Endothelial cell of umbilical vein (primary cell): Measurements from ENCODE around the gene BMPR1B. TPM values are rescaled to one million over a fixed set of nuclear protein-coding genes. Genes with fewer than 3 reads are reported as not detected.

ENCODE experiments used
- Bru-seq: library from RNA; stranded (reverse); fragments of 400-500 nt; gene quantifications from one replicate; lab custom pipeline; 2021; lab: Mats Ljungman, UMichigan
- BruChase-seq, 2 experiments: library from RNA; stranded (reverse); fragments of 400-500 nt; gene quantifications; one replicate each; lab custom pipeline; 2021; lab: Mats Ljungman, UMichigan
- BruUV-seq: library from RNA; stranded (reverse); fragments of 400-500 nt; replicated peaks from 2 replicates; lab custom pipeline; 2021; lab: Mats Ljungman, UMichigan
- CTCF ChIA-PET: fragments of 300-600, 350-600 bp; sonication (Branson Sonifier 250); formaldehyde crosslinking; loops from one replicate; lab custom pipeline; 2021; ENCODE audit warnings: antibody characterized with exemption, inconsistent platforms; lab: Charles Lee
- POLR2A ChIA-PET: fragments of 300-600, 350-600 bp; sonication (Branson Sonifier 250); formaldehyde crosslinking; loops from one replicate; lab custom pipeline; 2021; ENCODE audit warnings: antibody characterized with exemption, inconsistent platforms; lab: Charles Lee
- DNase-seq: peaks from one replicate; pipeline ENCODE4 v3.0.0-alpha.2; 2011; ENCODE audit warnings: low read depth, low spot score
- FAIRE-seq: peaks from 2 replicates; lab custom pipeline; 2011; peaks lifted over from hg19 to GRCh38; lab: Jason Lieb, UNC
- H2AFZ ChIP-seq: 2 replicates; pipeline ENCODE4 v1.6.0; 2012; ENCODE audit warnings: low read depth, low read length, control low read depth, inconsistent platforms
- H3K27ac ChIP-seq: 2 replicates; pipeline ENCODE4 v1.5.1; 2011; ENCODE audit warnings: low read depth, mild to moderate bottlenecking, control low read depth, low read length, moderate library complexity; ENCODE audit not compliant: insufficient read depth
- H3K27me3 ChIP-seq, 2 experiments: 2 replicates each; pipeline versions ENCODE4 v1.6.0 to v1.6.1; 2011; ENCODE audit warnings: low read length in 2 of 2, mixed read lengths in 1 of 2; ENCODE audit not compliant: control insufficient read depth in 2 of 2, insufficient read depth in 2 of 2
- H3K36me3 ChIP-seq, 2 experiments: 2 replicates in 1 of 2; 3 replicates in 1 of 2; pipeline ENCODE4 v1.5.1; 2011; ENCODE audit warnings: low read length in 2 of 2, mild to moderate bottlenecking in 1 of 2, moderate library complexity in 1 of 2; ENCODE audit not compliant: control insufficient read depth in 2 of 2, insufficient read depth in 2 of 2; ENCODE audit errors: extremely low read depth in 1 of 2
- H3K4me1 ChIP-seq: 3 replicates; pipeline ENCODE4 v1.5.1; 2011; ENCODE audit warnings: mild to moderate bottlenecking, low read length; ENCODE audit not compliant: control insufficient read depth, insufficient read depth; ENCODE audit errors: extremely low read depth
- H3K4me2 ChIP-seq: 2 replicates; pipeline ENCODE4 v1.6.1; 2011; ENCODE audit warnings: low read length, control low read depth, mixed read lengths; ENCODE audit not compliant: insufficient read depth
- H3K4me3 ChIP-seq, 3 experiments: fragments of 200-600 bp in 1 of 3; sonication (generic), shearing (Covaris generic) in 1 of 3; replicated peaks in 1 of 3; 2 replicates each; pipeline ENCODE4 v1.5.1; 2011 to 2016; ENCODE audit warnings: control low read depth in 3 of 3, low read length in 3 of 3, mild to moderate bottlenecking in 2 of 3, inconsistent platforms in 1 of 3, low read depth in 1 of 3, moderate library complexity in 1 of 3; ENCODE audit not compliant: insufficient read depth in 1 of 3
- H3K79me2 ChIP-seq: 2 replicates; pipeline ENCODE4 v1.6.0; 2012; ENCODE audit warnings: low read length, inconsistent platforms; ENCODE audit not compliant: control insufficient read depth, insufficient read depth
- H3K9ac ChIP-seq: replicated peaks from 2 replicates; pipeline ENCODE3; 2011; ENCODE audit warnings: low read length, control low read depth; ENCODE audit not compliant: insufficient read depth; ENCODE audit errors: extremely low read depth
- H3K9me1 ChIP-seq: replicated peaks from 3 replicates; pipeline ENCODE4 v1.6.0; 2011; ENCODE audit warnings: mild to moderate bottlenecking, low read length; ENCODE audit not compliant: control insufficient read depth, insufficient read depth; ENCODE audit errors: extremely low read depth
- H3K9me3 ChIP-seq: replicated peaks from 2 replicates; pipeline ENCODE4 v1.5.1; 2012; ENCODE audit warnings: low read length, inconsistent platforms; ENCODE audit not compliant: control insufficient read depth, insufficient read depth
- H4K20me1 ChIP-seq: replicated peaks from 2 replicates; pipeline ENCODE3; 2011; ENCODE audit warnings: mild to moderate bottlenecking, low read length; ENCODE audit not compliant: control insufficient read depth, insufficient read depth; ENCODE audit errors: extremely low read depth
- FOS ChIP-seq: IDR thresholded peaks from 2 replicates; pipeline ENCODE4 v1.6.1; 2011; ENCODE audit warnings: mild to moderate bottlenecking, low read length, moderate library complexity, borderline replicate concordance; ENCODE audit not compliant: insufficient read depth
- GATA2 ChIP-seq: IDR thresholded peaks from 2 replicates; pipeline ENCODE4 v1.7.0; 2011; ENCODE audit warnings: low read depth, mild to moderate bottlenecking, moderate library complexity, mixed read lengths, low read length; ENCODE audit not compliant: insufficient read length, insufficient read depth
- JUN ChIP-seq: IDR thresholded peaks from 2 replicates; pipeline ENCODE4 v1.6.1; 2011; ENCODE audit warnings: borderline replicate concordance, low read depth; ENCODE audit not compliant: insufficient read length, insufficient read depth
- MYC ChIP-seq: IDR thresholded peaks from one replicate; pipeline ENCODE4 v1.6.1; 2011; ENCODE audit warnings: mild to moderate bottlenecking, low read depth, low read length
- POLR2AphosphoS5 ChIP-seq: IDR thresholded peaks from 2 replicates; pipeline ENCODE4 v1.6.1; 2012; ENCODE audit warnings: low read depth, mild to moderate bottlenecking, control low read depth, low read length, moderate library complexity; ENCODE audit not compliant: insufficient read depth
- dilution Hi-C: fragments of 300-500 bp; cut with MboI; formaldehyde crosslinking; loops from one replicate; pipeline ENCODE4 v1.15.0; 2019; ENCODE audit warnings: low sequenced_read_pairs; ENCODE audit not compliant: extremely low pct_ligation_motif_present
- intact Hi-C: fragments of 100-400 bp; cut with micrococcal nuclease; formaldehyde crosslinking; loops from one replicate; pipeline ENCODE4 v1.10.0; 2022
- long read RNA-seq: library from polyadenylated mRNA; stranded (forward); transcript quantifications from one replicate; pipeline ENCODE4 v2.0.0, GENCODE V29; 2021
- polyA minus RNA-seq, 3 experiments: library from RNA; depleted of rRNA, polyadenylated mRNA; stranded (reverse); fragments of >200 nt; gene quantifications; 1 replicate in 1 of 3; 2 replicates in 2 of 3; pipeline ENCODE4 v1.2.3, GENCODE V29; 2011
- polyA plus RNA-seq, 4 experiments: library from polyadenylated mRNA; depleted of rRNA in 3 of 4; stranded (reverse) in 3 of 4; unstranded in 1 of 4; fragments of >200 nt; gene quantifications; 2 replicates each; pipeline versions ENCODE4 v1.2.1 to v1.2.3, GENCODE V29; 2011 to 2012; ENCODE audit warnings: missing spikeins in 1 of 4
- total RNA-seq: library from RNA; stranded (reverse); gene quantifications from 2 replicates; pipeline ENCODE4 v1.2.3, GENCODE V29; 2021
- TF ChIP-seq, protein P1 (sequence below): IDR thresholded peaks from 2 replicates; pipeline ENCODE4 v1.6.1; 2011; ENCODE audit not compliant: insufficient read depth, insufficient read length
- TF ChIP-seq, protein P2 (sequence below), 2 donors: IDR thresholded peaks; 1 replicate in 1 of 2; 2 replicates in 1 of 2; pipeline ENCODE4 v1.5.1; 2011; ENCODE audit warnings: low read length in 2 of 2, mild to moderate bottlenecking in 2 of 2, moderate library complexity in 2 of 2, control low read depth in 1 of 2, inconsistent platforms in 1 of 2, low read depth in 1 of 2; ENCODE audit not compliant: insufficient read depth in 1 of 2; ENCODE audit errors: extremely low read depth in 1 of 2

BMPR1B gene
- 1.4 and 2.1 TPM in 2 replicates for total RNA-seq
- polyA plus RNA-seq, result 0.25 and 0.28 TPM in 2 replicates
- polyA plus RNA-seq (2011; cell fraction: cytosol; rRNA removed), result 0.25 and 0.28 TPM in 2 replicates
- polyA plus RNA-seq (2011; cell fraction: nucleus; rRNA removed), result 0.50 and 0.92 TPM in 2 replicates
- polyA plus RNA-seq (2012), result 3.9 and 4.1 TPM in 2 replicates
- 0.78 and 1.3 TPM in 2 replicates for polyA minus RNA-seq
- not detected for polyA minus RNA-seq (2011; cell fraction: cytosol; rRNA and poly(A)+ RNA removed)
- 1.3 and 1.9 TPM in 2 replicates for polyA minus RNA-seq (2011; cell fraction: nucleus; rRNA and poly(A)+ RNA removed)
- percentile 45 among the genes with signal in this experiment for Bru-seq, nascent RNA
- percentile 42 among the genes with signal in this experiment for BruChase-seq, experiment 1, labeled RNA remaining after a 6-hour chase
- BruChase-seq, experiment 2, labeled RNA remaining after a 2-hour chase, result percentile 41 among the genes with signal in this experiment
- long read RNA-seq, full-length matches to known transcripts, result 4 of 6 reads
- long read RNA-seq, partial matches to known transcripts, result 1 of 6 reads
- long read RNA-seq, other reads (novel, unspliced or antisense), result 1 of 6 reads

DNA sequence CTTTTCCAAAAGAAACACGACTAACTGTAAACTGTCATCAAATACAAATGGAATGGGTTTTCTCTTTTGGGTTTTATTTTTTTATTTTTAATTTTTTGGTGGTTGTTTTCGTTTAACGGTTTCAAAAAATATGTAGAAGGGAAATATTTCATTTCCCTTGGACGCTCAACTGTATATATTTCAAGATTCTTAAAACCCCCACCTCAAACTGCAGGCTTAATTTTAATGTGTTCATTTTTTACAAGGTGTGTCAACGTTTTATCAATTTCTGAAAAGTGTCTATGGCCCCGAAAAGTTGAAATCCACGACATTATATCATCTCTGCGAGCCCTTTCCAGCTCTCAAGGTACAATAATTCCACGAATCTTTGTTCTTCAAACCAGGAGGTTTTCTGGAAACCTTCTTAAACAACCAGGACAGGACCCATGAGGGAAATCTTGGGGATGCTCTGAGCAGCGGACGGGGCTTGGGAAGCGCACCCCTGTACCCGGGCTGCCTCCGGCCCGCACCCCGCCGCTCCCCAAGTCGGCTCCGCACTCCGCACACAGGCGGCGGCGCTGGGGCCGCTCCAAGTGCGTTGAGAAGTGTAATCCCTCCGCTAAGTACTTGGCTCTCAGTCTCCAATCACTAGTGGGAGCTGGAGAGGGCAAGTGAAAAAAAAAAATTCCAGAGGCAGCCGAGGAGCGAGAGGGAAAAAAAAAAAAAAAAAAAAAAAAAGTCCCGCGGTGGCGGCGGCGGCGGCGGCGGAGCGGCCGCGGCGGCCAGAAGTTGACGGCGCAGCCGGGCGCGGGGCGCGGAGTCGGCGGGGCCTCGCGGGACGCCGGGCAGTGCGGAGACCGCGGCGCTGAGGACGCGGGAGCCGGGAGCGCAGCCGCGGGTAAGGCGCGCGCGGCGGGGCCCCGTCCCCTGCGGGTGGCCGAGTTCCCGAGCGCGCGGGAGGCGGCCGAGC is at the start of gene BMPR1B:
Gene BMPR1B, plus strand, starts transcription at position 764 of the 949 bp plus-strand sequence. CDS start 346,470 bp downstream, outside the sequence.
- Histone ChIP-seq H3K79me2 (no peaks in the 10 kb centered on the region), H3K36me3 (no peaks in the 10 kb centered on the region), H3K4me1 (peaks cover 8% of the 10 kb centered on the region), H4K20me1 (no peaks in the 10 kb centered on the region), H3K27ac (no peak within 1 kb of the TSS), H3K9ac (peak within 1 kb of the TSS; percentile 75), H3K4me2 (peak within 1 kb of the TSS; percentile 87), H3K9me1 (no peaks in the 10 kb centered on the region), H3K27me3 (no peaks in the 10 kb centered on the region), H3K9me3 (no peaks in the 10 kb centered on the region), H3K4me3 (peak within 1 kb of the TSS; percentile 38 to 71 (median 58)), H2AFZ (peak within 1 kb of the TSS; percentile 94)
- CTCF ChIA-PET, result interaction anchor here (1.0 to 2.8 kb wide), 5 partner anchors 34 to 367 kb away, joined by 3 to 12 read pairs (median 5); no protein-coding TSS in a partner anchor
- TF ChIP-seq POLR2AphosphoS5, result peak; percentile 3
- no peak for TF ChIP-seq MYC
- TF ChIP-seq GATA2, result no peak
- TF ChIP-seq, protein P1, sequence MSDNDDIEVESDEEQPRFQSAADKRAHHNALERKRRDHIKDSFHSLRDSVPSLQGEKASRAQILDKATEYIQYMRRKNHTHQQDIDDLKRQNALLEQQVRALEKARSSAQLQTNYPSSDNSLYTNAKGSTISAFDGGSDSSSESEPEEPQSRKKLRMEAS, result no peak
- TF ChIP-seq FOS, result peak; percentile 17
- TF ChIP-seq JUN, result no peak
- TF ChIP-seq, protein P2, sequence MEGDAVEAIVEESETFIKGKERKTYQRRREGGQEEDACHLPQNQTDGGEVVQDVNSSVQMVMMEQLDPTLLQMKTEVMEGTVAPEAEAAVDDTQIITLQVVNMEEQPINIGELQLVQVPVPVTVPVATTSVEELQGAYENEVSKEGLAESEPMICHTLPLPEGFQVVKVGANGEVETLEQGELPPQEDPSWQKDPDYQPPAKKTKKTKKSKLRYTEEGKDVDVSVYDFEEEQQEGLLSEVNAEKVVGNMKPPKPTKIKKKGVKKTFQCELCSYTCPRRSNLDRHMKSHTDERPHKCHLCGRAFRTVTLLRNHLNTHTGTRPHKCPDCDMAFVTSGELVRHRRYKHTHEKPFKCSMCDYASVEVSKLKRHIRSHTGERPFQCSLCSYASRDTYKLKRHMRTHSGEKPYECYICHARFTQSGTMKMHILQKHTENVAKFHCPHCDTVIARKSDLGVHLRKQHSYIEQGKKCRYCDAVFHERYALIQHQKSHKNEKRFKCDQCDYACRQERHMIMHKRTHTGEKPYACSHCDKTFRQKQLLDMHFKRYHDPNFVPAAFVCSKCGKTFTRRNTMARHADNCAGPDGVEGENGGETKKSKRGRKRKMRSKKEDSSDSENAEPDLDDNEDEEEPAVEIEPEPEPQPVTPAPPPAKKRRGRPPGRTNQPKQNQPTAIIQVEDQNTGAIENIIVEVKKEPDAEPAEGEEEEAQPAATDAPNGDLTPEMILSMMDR (IDR thresholded peaks at IDR 0.05; ENCODE audit: extremely low read depth in 1 of 2, insufficient read depth in 1 of 2, low read depth in 1 of 2, low read length in 2 of 2), result peak in 1 of 2 donors; percentile 20
- dilution Hi-C loops, result no loop called here
- DNase-seq (peak; percentile 75), FAIRE-seq (peak; percentile 28)
- POLR2A ChIA-PET, result no interaction called here
- intact Hi-C loops, result loop anchor here (1.0 to 10.0 kb wide), 6 partner anchors 69 to 367 kb away; no protein-coding TSS in a partner anchor
- BruUV-seq, result TSS peak; percentile 17
